ENCODE data around the gene PDCD6IP. TPM values are rescaled to one million over a fixed set of nuclear protein-coding genes. Genes with fewer than 3 reads are reported as not detected.

Gene PDCD6IP
- polyA plus RNA-seq, 3 donors, result 88.8 to 100 (median 90.2) TPM

GRCh38 chr3:33897306-33897705 is 98.9 kb downstream of the PDCD6IP start:
- Mint-ChIP-seq H3K4me1 (no peaks in the 10 kb centered on the region), H3K36me3 (no peaks in the 10 kb centered on the region), H3K27ac (no peak overlapping the region), H3K27me3 (ENCODE audit: low read depth in 3 of 3) (peaks cover 0 to 3% (median 2%) of the 10 kb centered on the region in 3 donors), H3K9me3 (peaks cover 0 to 12% (median 0%) of the 10 kb centered on the region in 7 donors), H3K4me3 (no peak overlapping the region)
- intact Hi-C loops (cut with micrococcal nuclease), result no loop called here
- Histone ChIP-seq H4K20me1 (ENCODE audit: insufficient read depth, low read length) (no peaks in the 10 kb centered on the region), H3K36me3 (replicated peaks in 1 of 2; ENCODE audit: control insufficient read depth in 1 of 2, insufficient read depth in 2 of 2, low read length in 2 of 2) (no peaks in the 10 kb centered on the region), H3K79me2 (ENCODE audit: insufficient read depth, low read length) (no peaks in the 10 kb centered on the region), H3K4me3 (replicated peaks in 1 of 3; ENCODE audit: low read depth in 2 of 3, low read length in 3 of 3) (no peak overlapping the region), H3K4me2 (replicated peaks; ENCODE audit: extremely low read depth, low read length, poor library complexity, severe bottlenecking) (no peak overlapping the region), H3K27me3 (ENCODE audit: control insufficient read depth in 2 of 2, insufficient read depth in 2 of 2, low read length in 2 of 2) (no peaks in the 10 kb centered on the region), H2AFZ (ENCODE audit: insufficient read depth, low read depth, low read length, poor library complexity, severe bottlenecking) (no peak overlapping the region), H3K9ac (ENCODE audit: insufficient read depth, low read length, poor library complexity, severe bottlenecking) (no peak overlapping the region), H3K9me3 (replicated peaks in 1 of 2; ENCODE audit: control insufficient read depth in 1 of 2, insufficient read depth in 1 of 2, low read length in 2 of 2) (no peaks in the 10 kb centered on the region), H3K4me1 (ENCODE audit: control insufficient read depth in 1 of 2, insufficient read depth in 2 of 2, low read length in 2 of 2) (no peaks in the 10 kb centered on the region), H3K27ac (ENCODE audit: low read depth in 1 of 2, low read length in 2 of 2) (no peak overlapping the region)
- 78% methylated on average over 1 of the region's 1 CpG for WGBS (ENCODE audit: insufficient coverage)
- TF ChIP-seq, protein P1, sequence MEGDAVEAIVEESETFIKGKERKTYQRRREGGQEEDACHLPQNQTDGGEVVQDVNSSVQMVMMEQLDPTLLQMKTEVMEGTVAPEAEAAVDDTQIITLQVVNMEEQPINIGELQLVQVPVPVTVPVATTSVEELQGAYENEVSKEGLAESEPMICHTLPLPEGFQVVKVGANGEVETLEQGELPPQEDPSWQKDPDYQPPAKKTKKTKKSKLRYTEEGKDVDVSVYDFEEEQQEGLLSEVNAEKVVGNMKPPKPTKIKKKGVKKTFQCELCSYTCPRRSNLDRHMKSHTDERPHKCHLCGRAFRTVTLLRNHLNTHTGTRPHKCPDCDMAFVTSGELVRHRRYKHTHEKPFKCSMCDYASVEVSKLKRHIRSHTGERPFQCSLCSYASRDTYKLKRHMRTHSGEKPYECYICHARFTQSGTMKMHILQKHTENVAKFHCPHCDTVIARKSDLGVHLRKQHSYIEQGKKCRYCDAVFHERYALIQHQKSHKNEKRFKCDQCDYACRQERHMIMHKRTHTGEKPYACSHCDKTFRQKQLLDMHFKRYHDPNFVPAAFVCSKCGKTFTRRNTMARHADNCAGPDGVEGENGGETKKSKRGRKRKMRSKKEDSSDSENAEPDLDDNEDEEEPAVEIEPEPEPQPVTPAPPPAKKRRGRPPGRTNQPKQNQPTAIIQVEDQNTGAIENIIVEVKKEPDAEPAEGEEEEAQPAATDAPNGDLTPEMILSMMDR (IDR thresholded peaks at IDR 0.05), result no peak
- DNase-seq, result no peak

GRCh38 chr3:33898901-33899300 is 100.5 kb downstream of the PDCD6IP start:
- Histone ChIP-seq H3K36me3 (replicated peaks in 1 of 2; ENCODE audit: control insufficient read depth in 1 of 2, insufficient read depth in 2 of 2, low read length in 2 of 2) (no peaks in the 10 kb centered on the region), H3K79me2 (ENCODE audit: insufficient read depth, low read length) (no peaks in the 10 kb centered on the region), H3K27ac (ENCODE audit: low read depth in 1 of 2, low read length in 2 of 2) (no peak overlapping the region), H2AFZ (ENCODE audit: insufficient read depth, low read depth, low read length, poor library complexity, severe bottlenecking) (no peak overlapping the region), H3K27me3 (ENCODE audit: control insufficient read depth in 2 of 2, insufficient read depth in 2 of 2, low read length in 2 of 2) (no peaks in the 10 kb centered on the region), H3K4me1 (ENCODE audit: control insufficient read depth in 1 of 2, insufficient read depth in 2 of 2, low read length in 2 of 2) (no peaks in the 10 kb centered on the region), H3K4me2 (replicated peaks; ENCODE audit: extremely low read depth, low read length, poor library complexity, severe bottlenecking) (no peak overlapping the region), H4K20me1 (ENCODE audit: insufficient read depth, low read length) (no peaks in the 10 kb centered on the region), H3K9me3 (replicated peaks in 1 of 2; ENCODE audit: control insufficient read depth in 1 of 2, insufficient read depth in 1 of 2, low read length in 2 of 2) (no peaks in the 10 kb centered on the region), H3K4me3 (replicated peaks in 1 of 3; ENCODE audit: low read depth in 2 of 3, low read length in 3 of 3) (no peak overlapping the region), H3K9ac (ENCODE audit: insufficient read depth, low read length, poor library complexity, severe bottlenecking) (no peak overlapping the region)
- Mint-ChIP-seq H3K4me3 (no peak overlapping the region), H3K9me3 (peaks cover 0 to 15% (median 0%) of the 10 kb centered on the region in 7 donors), H3K27ac (no peak overlapping the region), H3K27me3 (ENCODE audit: low read depth in 3 of 3) (peaks cover 0 to 3% (median 0%) of the 10 kb centered on the region in 3 donors), H3K4me1 (no peaks in the 10 kb centered on the region), H3K36me3 (no peaks in the 10 kb centered on the region)
- intact Hi-C loops (cut with micrococcal nuclease), result no loop called here
- WGBS (ENCODE audit: insufficient coverage), result 94% methylated on average over 2 of the region's 2 CpGs
- TF ChIP-seq, protein P1 (IDR thresholded peaks at IDR 0.05), result no peak
- no peak for DNase-seq

All from CD14-positive monocyte (primary cell).